Measurements from ENCODE around the gene TNXB.

The TNXB gene

GRCh38 chr6:32151181-32151862, 42.2 kb upstream of the TNXB start:
- Histone ChIP-seq H3K18ac (ENCODE audit: low read length) (peak overlapping the region; percentile 74), H2BK5ac (ENCODE audit: low read length) (no peak overlapping the region), H2AK5ac (ENCODE audit: low read depth, low read length) (no peak overlapping the region), H3K9me3 (replicated peaks in 1 of 2; ENCODE audit: control insufficient read depth in 2 of 2, insufficient read depth in 1 of 2, low read depth in 1 of 2, low read length in 2 of 2) (no peaks in the 10 kb centered on the region), H2BK15ac (ENCODE audit: low read length) (no peak overlapping the region), H3K23ac (ENCODE audit: low read depth, low read length, poor library complexity) (no peak overlapping the region), H2BK12ac (ENCODE audit: low read length) (no peak overlapping the region), H2BK120ac (ENCODE audit: low read depth, low read length) (no peak overlapping the region), H4K8ac (ENCODE audit: low read depth, low read length) (no peak overlapping the region), H3K9ac (ENCODE audit: low read depth, low read length, poor library complexity) (no peak overlapping the region), H3K4me1 (ENCODE audit: control insufficient read depth in 2 of 2, insufficient read depth in 1 of 2, low read depth in 1 of 2, low read length in 2 of 2) (peaks cover 21 to 26% of the 10 kb centered on the region in 2 donors), H3K4ac (ENCODE audit: low read length) (no peak overlapping the region), H4K91ac (ENCODE audit: low read depth, low read length, poor library complexity) (no peak overlapping the region), H3K27me3 (ENCODE audit: control insufficient read depth in 3 of 3, insufficient read depth in 3 of 3, low read depth in 1 of 3, low read length in 3 of 3) (peaks cover 0 to 33% (median 0%) of the 10 kb centered on the region in 3 experiments), H3K4me2 (ENCODE audit: insufficient read depth, low read length, poor library complexity, severe bottlenecking) (peak overlapping the region; percentile 66), H3K27ac (replicated peaks; ENCODE audit: low read length) (no peak overlapping the region), H3K14ac (ENCODE audit: low read length) (no peak overlapping the region), H2AFZ (ENCODE audit: low read length) (no peak overlapping the region), H3K79me1 (ENCODE audit: low read depth, low read length) (peaks cover 16% of the 10 kb centered on the region), H3K36me3 (replicated peaks in 1 of 2; ENCODE audit: control insufficient read depth in 2 of 2, insufficient read depth in 2 of 2, low read length in 2 of 2) (peaks cover 10 to 13% of the 10 kb centered on the region in 2 donors), H3K4me3 (ENCODE audit: low read length in 2 of 2) (peak overlapping the region; percentile 60 to 68)
- WGBS, 2 donors (ENCODE audit: extremely low coverage in 2 of 2, insufficient read length in 2 of 2, insufficient replicate concordance in 1 of 2) = no CpG with 5 or more reads among the region's 8 CpGs
- DNase-seq (ENCODE audit: low spot score) = no peak

GRCh38 chr6:32149932-32150870, 41.1 kb upstream of the TNXB start:
- Histone ChIP-seq H3K4ac (ENCODE audit: low read length) (no peak overlapping the region), H4K8ac (ENCODE audit: low read depth, low read length) (no peak overlapping the region), H2BK5ac (ENCODE audit: low read length) (no peak overlapping the region), H3K9me3 (replicated peaks in 1 of 2; ENCODE audit: control insufficient read depth in 2 of 2, insufficient read depth in 1 of 2, low read depth in 1 of 2, low read length in 2 of 2) (no peaks in the 10 kb centered on the region), H3K23ac (ENCODE audit: low read depth, low read length, poor library complexity) (no peak overlapping the region), H3K27ac (replicated peaks; ENCODE audit: low read length) (no peak overlapping the region), H3K18ac (ENCODE audit: low read length) (peak overlapping the region; percentile 23), H3K27me3 (ENCODE audit: control insufficient read depth in 3 of 3, insufficient read depth in 3 of 3, low read depth in 1 of 3, low read length in 3 of 3) (peaks cover 0 to 33% (median 0%) of the 10 kb centered on the region in 3 experiments), H3K4me2 (ENCODE audit: insufficient read depth, low read length, poor library complexity, severe bottlenecking) (peak overlapping the region; percentile 51), H3K36me3 (replicated peaks in 1 of 2; ENCODE audit: control insufficient read depth in 2 of 2, insufficient read depth in 2 of 2, low read length in 2 of 2) (peaks cover 2% of the 10 kb centered on the region in 2 donors), H3K9ac (ENCODE audit: low read depth, low read length, poor library complexity) (peak overlapping the region; percentile 68), H3K79me1 (ENCODE audit: low read depth, low read length) (peaks cover 10% of the 10 kb centered on the region), H2BK12ac (ENCODE audit: low read length) (no peak overlapping the region), H2AK5ac (ENCODE audit: low read depth, low read length) (no peak overlapping the region), H3K4me3 (ENCODE audit: low read length in 2 of 2) (peak overlapping the region in 1 of 2 donors; percentile 72), H3K4me1 (ENCODE audit: control insufficient read depth in 2 of 2, insufficient read depth in 1 of 2, low read depth in 1 of 2, low read length in 2 of 2) (peaks cover 21 to 25% of the 10 kb centered on the region in 2 donors), H3K14ac (ENCODE audit: low read length) (no peak overlapping the region), H2AFZ (ENCODE audit: low read length) (no peak overlapping the region), H4K91ac (ENCODE audit: low read depth, low read length, poor library complexity) (no peak overlapping the region), H2BK15ac (ENCODE audit: low read length) (no peak overlapping the region), H2BK120ac (ENCODE audit: low read depth, low read length) (peak overlapping the region; percentile 28)
- no peak for DNase-seq (ENCODE audit: low spot score)
- WGBS, 2 donors (ENCODE audit: extremely low coverage in 2 of 2, insufficient read length in 2 of 2, insufficient replicate concordance in 1 of 2) = no CpG with 5 or more reads among the region's 55 CpGs

- H3K4ac ChIP-seq (ENCODE audit: low read length) = no peak overlapping the region
- DNase-seq (ENCODE audit: low spot score) = no peak
- peak overlapping the region; percentile 52 for H3K18ac ChIP-seq (ENCODE audit: low read length)
- H4K8ac ChIP-seq (ENCODE audit: low read depth, low read length) = no peak overlapping the region
- no peak overlapping the region for H3K23ac ChIP-seq (ENCODE audit: low read depth, low read length, poor library complexity)
- peaks cover 0 to 33% (median 0%) of the 10 kb centered on the region in 3 experiments for H3K27me3 ChIP-seq (ENCODE audit: control insufficient read depth in 3 of 3, insufficient read depth in 3 of 3, low read depth in 1 of 3, low read length in 3 of 3)
- H3K79me1 ChIP-seq (ENCODE audit: low read depth, low read length) = peaks cover under 1% of the 10 kb centered on the region
- no peak overlapping the region for H2BK120ac ChIP-seq (ENCODE audit: low read depth, low read length)
- peak overlapping the region; percentile 27 for H2BK15ac ChIP-seq (ENCODE audit: low read length)
- H4K91ac ChIP-seq (ENCODE audit: low read depth, low read length, poor library complexity) = no peak overlapping the region
- no peak overlapping the region for H3K9ac ChIP-seq (ENCODE audit: low read depth, low read length, poor library complexity)
- H2BK5ac ChIP-seq (ENCODE audit: low read length) = no peak overlapping the region
- H2BK12ac ChIP-seq (ENCODE audit: low read length) = no peak overlapping the region
- no peaks in the 10 kb centered on the region for H3K9me3 ChIP-seq (replicated peaks in 1 of 2; ENCODE audit: control insufficient read depth in 2 of 2, insufficient read depth in 1 of 2, low read depth in 1 of 2, low read length in 2 of 2)
- peaks cover 16 to 21% of the 10 kb centered on the region in 2 donors for H3K4me1 ChIP-seq (ENCODE audit: control insufficient read depth in 2 of 2, insufficient read depth in 1 of 2, low read depth in 1 of 2, low read length in 2 of 2)
- H3K36me3 ChIP-seq (replicated peaks in 1 of 2; ENCODE audit: control insufficient read depth in 2 of 2, insufficient read depth in 2 of 2, low read length in 2 of 2) = no peaks in the 10 kb centered on the region
- H3K27ac ChIP-seq (replicated peaks; ENCODE audit: low read length) = no peak overlapping the region
- no peak overlapping the region for H2AFZ ChIP-seq (ENCODE audit: low read length)
- H3K4me2 ChIP-seq (ENCODE audit: insufficient read depth, low read length, poor library complexity, severe bottlenecking) = peak overlapping the region; percentile 21
- no CpG with 5 or more reads among the region's 47 CpGs for WGBS, 2 donors (ENCODE audit: extremely low coverage in 2 of 2, insufficient read length in 2 of 2, insufficient replicate concordance in 1 of 2)
- H2AK5ac ChIP-seq (ENCODE audit: low read depth, low read length) = peak overlapping the region; percentile 14
- H3K4me3 ChIP-seq (ENCODE audit: low read length in 2 of 2) = peak overlapping the region in 1 of 2 donors; percentile 8
- no peak overlapping the region for H3K14ac ChIP-seq (ENCODE audit: low read length)
Measured at GRCh38 chr6:32149092-32149755, 40.1 kb upstream of the TNXB start.

All from neuronal stem cell (in vitro differentiated cells).